ENCODE data around the gene ABHD12.
"Not testable (repeated sequence)": the region's sequence is repeated elsewhere in the genome, so short reads cannot be mapped to it uniquely, and the experiment has no call there.

ABHD12 gene

DNA sequence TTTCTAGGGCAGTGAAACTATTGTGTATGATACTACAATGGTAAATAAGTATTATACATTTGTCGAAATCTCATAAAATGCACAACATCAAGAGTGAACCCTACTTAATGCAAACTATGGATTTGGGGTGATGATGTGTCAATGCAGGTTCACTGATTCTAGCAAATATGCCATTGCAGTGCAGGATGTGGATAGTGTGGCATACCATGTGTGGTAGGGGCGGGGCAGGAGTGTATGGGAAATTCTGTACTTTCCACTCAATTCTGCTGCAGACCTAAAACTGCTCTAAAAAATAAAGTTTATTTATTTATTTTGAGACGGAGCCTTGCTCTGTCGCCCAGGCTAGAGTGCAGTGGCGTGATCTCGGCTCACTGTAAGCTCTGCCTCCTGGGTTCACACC, 44.3 kb downstream of the ABHD12 start:
- Mint-ChIP-seq H3K27me3 (no peaks in the 10 kb centered on the region), H3K9me3 (peaks cover 0 to 7% of the 10 kb centered on the region in 2 donors), H3K4me1 (peaks cover 32% of the 10 kb centered on the region), H3K27ac (no peak overlapping the region), H3K4me3 (no peak overlapping the region)
- ATAC-seq = peak; percentile 75
- DNase-seq = peak in 1 of 2 donors; percentile 18

DNA sequence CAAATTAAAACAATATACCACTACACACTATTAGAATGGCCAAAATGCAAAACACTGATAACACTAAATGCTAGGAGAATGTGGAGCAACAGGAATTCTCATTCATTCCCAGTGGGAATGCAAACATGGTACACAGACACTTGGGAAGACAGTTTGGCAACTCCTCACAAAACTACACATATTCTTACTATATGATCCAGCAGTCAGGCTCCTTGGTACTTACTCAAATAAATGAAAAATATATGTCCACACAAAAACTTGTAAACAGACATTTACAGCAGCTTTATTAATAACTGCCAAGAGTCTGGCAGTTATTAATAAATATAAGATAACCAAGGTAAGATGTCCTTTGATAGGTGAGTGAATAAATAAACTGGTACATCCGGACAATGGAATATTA, 44.9 kb downstream of the ABHD12 start:
- Mint-ChIP-seq H3K9me3 (peaks cover 0 to 7% of the 10 kb centered on the region in 2 donors), H3K27me3 (no peaks in the 10 kb centered on the region), H3K4me3 (no peak overlapping the region), H3K4me1 (peaks cover 33% of the 10 kb centered on the region), H3K27ac (no peak overlapping the region)
- ATAC-seq (no peak), DNase-seq (no peak)

DNA sequence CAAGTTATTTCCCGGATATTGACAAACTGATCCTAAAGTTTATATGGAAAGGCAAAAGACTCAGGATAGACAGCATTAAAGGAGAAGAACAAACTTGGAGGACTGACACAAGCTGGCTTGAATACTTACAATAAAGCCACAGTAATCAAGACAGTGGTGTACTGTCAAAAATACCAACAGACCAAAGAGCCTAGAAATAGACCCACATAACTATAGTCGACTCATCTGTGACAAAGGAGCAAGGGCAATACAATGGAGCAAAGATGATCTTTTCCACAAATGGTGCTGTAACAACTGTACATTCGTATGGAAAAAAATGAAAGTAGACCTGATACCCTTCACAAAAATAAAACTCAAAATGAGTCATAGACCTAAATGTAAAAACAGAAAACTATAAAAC, 46.0 kb downstream of the ABHD12 start:
- no peak overlapping the region for H3K4me3 Mint-ChIP-seq
- H3K9me3 Mint-ChIP-seq = no peaks in the 10 kb centered on the region
- ATAC-seq = no peak
- no peak for DNase-seq
- peaks cover 33% of the 10 kb centered on the region for H3K4me1 Mint-ChIP-seq
- no peak overlapping the region for H3K27ac Mint-ChIP-seq
- no peaks in the 10 kb centered on the region for H3K27me3 Mint-ChIP-seq

DNA sequence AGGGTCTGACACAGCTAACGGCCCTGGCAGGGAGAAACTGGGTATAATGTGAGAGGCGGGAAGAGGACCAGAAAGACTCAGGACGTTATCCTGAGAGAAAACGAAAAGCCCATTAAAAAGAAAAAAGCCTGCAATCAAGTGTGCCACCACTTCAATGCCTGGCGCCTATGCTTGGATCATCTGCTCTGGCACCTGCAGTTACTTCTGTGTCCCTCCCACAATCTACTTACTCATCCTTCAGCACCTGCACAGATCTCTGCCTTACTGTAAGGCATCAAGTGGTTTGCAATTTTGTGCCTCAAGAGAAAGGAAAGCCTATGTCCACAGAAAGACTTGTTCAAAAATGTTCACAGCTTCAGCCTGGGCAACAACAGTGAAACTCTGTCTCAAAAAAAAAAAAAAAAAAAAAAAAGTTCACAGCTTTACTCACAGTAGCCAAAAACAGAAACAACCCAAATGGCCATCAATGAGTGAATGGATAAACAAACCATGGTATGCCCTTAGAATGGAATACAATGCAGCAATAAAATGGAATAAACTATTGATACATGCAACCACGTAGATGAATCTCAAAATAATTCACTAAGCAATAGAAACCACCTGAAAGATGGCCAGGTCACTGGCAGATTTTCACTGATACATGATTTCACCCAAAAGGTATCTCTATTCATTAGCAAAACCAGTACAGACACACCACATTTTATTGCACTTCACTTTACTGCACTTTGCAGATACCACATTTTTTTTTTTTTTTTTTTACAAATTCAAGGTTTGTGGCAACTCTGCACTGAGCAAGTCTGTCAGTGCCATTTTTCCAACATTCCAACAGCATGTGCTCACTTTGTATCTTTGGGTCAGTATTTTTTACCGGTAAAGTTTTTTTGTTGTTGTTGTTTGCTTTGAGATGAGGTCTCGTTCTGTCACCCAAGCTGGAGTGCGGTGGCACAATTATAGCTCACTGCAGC, 48.6 kb downstream of the ABHD12 start:
- DNase-seq = no peak
- ATAC-seq = no peak
- H3K9me3 Mint-ChIP-seq = no peaks in the 10 kb centered on the region
- peaks cover 37% of the 10 kb centered on the region for H3K4me1 Mint-ChIP-seq
- H3K27ac Mint-ChIP-seq = no peak overlapping the region
- no peaks in the 10 kb centered on the region for H3K27me3 Mint-ChIP-seq
- H3K4me3 Mint-ChIP-seq = no peak overlapping the region

DNA sequence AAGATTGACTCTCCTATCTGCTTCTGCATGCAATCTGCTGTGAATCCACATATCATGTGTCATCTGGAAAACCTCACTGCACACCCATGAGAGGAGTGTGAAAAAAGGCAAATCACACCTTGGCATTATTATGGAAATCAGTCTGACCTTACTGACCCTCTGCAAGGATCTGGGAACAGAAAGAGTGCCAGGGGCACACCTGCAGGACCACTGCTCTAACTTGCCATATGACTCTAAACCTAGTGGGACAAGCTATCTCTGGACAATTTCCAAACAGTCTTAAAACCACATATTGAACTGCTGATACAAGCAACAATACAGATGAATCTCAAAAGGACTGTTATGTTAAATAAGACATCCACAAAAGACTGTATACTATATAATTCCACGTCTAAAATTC, 50.3 kb downstream of the ABHD12 start:
- Mint-ChIP-seq H3K9me3 (no peaks in the 10 kb centered on the region), H3K27me3 (no peaks in the 10 kb centered on the region), H3K27ac (no peak overlapping the region), H3K4me1 (peaks cover 27% of the 10 kb centered on the region), H3K4me3 (no peak overlapping the region)
- no peak for ATAC-seq
- no peak for DNase-seq

DNA sequence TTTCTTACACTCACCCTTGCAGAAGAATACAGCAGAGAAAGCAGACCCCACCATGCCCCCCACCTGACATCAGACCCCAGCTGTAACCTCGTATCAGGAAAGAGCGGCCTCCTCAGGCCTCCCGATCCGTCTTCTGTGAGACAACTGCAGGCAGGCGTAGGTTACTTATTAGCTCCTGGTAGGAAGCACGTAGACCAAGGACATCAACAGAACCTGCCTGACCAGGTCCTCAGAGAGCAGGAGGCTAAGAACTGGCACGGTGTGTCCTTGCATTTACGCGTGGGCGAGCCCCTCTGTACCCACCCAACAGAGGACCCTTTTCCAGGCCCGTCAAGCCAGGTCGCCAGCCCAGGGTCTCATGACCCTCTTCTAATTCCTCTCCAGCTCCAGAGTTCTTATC, 51.0 kb downstream of the ABHD12 start:
- peaks cover 20% of the 10 kb centered on the region for H3K4me1 Mint-ChIP-seq
- H3K9me3 Mint-ChIP-seq = no peaks in the 10 kb centered on the region
- ATAC-seq (no peak), DNase-seq (no peak)
- no peaks in the 10 kb centered on the region for H3K27me3 Mint-ChIP-seq
- H3K4me3 Mint-ChIP-seq = no peak overlapping the region
- H3K27ac Mint-ChIP-seq = peak overlapping the region in 1 of 2 donors; percentile 54

DNA sequence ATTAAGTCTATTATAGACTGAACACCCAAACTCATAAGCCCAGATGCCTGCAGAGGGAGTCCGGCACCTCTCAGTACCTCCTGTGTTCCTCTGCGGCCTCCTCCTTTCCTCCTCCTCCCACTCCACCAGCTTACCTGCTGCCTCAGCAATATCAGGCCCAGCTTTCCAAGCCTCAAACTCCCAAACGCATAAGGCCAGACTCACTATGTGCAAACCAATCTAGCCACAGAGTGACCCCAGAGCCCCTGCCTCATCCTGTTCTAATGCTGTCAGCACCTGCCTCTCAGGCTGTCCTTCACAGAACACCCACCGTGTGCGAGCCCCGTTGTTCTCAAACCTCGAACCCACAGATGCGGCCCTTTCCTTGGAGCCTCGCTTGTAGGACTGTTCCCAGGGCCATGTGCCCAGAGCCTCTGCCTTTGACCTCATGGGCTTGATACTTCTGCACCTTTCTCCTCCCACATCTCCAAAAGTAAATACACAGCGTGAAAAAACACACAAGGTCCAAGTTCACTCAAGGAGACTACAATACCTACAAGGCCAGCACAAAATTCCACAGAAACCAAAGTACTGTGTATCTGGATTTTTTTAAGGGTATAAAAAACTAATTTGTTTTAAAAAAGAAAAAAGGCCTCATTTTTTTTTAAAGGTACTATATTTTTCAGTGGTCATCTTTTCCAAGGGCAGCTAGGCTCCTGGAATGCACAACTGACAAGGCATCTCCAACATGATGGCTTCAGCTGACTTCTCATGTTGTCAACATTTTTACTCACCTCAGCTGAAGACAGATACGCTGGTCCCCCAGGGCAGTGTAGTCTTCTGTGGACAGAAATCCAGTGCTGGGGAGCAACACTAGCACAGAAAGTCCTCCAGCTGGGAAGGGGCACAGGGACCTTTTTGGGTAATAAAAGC, 52.3 kb downstream of the ABHD12 start:
- ATAC-seq (no peak), DNase-seq (no peak)
- Mint-ChIP-seq H3K4me1 (peaks cover 13% of the 10 kb centered on the region), H3K9me3 (no peaks in the 10 kb centered on the region), H3K27me3 (no peaks in the 10 kb centered on the region), H3K4me3 (no peak overlapping the region), H3K27ac (peak overlapping the region in 1 of 2 donors; percentile 22)

DNA sequence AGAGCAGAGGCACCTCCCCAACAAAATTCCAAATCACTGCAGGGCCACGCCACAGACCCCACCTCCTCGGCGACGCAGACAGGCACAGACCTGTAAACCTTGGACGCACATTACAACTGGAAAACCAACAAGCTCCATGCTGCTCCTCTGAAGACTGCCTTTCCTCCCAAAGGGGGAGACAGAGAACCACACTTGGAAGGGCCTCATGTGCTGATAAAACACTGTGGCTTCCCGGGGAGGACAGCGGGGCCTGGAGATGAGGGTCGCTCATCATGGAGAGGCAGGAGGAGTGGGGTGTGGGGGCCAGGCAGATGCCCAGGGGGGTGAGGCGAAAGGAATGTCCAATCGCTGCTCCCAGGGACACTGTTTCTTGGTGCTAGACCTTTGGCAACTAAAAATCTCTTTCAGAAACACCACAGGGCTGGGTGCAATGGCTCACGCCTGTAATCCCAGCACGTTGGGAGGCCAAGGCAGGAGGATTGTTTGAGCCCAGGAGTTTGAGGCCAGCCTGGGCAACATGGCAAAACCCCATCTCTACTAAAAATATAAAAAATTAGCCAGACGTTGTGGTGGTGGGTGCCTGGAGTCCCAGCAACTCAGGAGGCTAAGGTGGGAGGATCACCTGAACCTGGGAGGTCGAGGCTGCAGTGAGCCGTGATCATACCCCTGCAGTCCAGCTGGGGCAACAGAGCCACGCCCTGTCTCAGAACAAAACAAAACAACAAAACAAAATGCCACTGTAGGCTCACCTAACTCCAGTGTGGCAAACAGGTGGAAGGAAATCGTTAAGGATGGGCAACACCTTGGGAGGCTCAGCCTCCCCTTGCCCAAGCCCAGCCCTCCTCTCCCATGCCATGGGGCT, 53.8 kb downstream of the ABHD12 start:
- Mint-ChIP-seq H3K27me3 (no peaks in the 10 kb centered on the region), H3K27ac (no peak overlapping the region), H3K4me1 (peaks cover 10% of the 10 kb centered on the region), H3K9me3 (no peaks in the 10 kb centered on the region), H3K4me3 (no peak overlapping the region)
- ATAC-seq (no peak), DNase-seq (no peak)

DNA sequence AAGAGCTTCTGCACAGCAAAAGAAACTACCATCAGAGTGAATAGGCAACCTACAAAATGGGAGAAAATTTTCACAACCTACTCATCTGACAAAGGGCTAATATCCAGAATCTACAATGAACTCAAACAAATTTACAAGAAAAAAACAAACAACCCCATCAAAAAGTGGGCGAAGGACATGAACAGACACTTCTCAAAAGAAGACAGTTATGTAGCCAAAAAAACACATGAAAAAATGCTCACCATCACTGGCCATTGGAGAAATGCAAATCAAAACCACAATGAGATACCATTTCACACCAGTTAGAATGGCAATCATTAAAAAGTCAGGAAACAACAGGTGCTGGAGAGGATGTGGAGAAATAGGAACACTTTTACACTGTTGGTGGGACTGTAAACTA, 55.7 kb downstream of the ABHD12 start:
- not testable (repeated sequence) for H3K27ac Mint-ChIP-seq, H3K4me3 Mint-ChIP-seq, H3K9me3 Mint-ChIP-seq, DNase-seq, H3K27me3 Mint-ChIP-seq, H3K4me1 Mint-ChIP-seq, ATAC-seq

DNA sequence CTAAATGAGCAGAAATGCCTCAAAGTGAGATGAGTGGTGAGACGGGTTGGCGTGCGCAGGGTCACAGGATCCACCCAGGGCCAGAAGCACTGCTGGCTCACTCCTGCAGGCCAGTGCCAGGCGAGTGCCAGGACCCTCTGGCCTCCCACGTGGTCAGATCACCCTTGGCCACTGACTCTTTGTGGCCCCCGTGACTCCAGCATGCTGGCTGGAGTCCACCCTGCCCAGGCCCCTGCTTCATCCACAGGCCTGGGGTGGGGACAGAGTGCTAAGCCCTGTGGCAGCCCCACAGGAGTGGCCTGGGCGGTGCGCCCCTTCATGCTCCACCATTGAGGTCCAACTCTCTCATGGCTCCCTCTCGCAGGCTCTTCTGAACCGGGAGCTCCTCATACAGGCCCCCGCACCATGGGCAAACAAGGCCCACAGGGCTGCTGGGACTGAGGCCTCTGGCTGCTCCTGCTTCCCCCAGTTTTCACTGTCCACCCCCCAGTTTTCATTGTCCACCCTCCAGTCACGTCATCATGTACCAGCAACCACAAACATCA, 61.6 kb downstream of the ABHD12 start:
- Mint-ChIP-seq H3K4me1 (peaks cover 11% of the 10 kb centered on the region), H3K9me3 (no peaks in the 10 kb centered on the region), H3K27ac (no peak overlapping the region), H3K4me3 (no peak overlapping the region), H3K27me3 (no peaks in the 10 kb centered on the region)
- ATAC-seq (no peak), DNase-seq (no peak)

DNA sequence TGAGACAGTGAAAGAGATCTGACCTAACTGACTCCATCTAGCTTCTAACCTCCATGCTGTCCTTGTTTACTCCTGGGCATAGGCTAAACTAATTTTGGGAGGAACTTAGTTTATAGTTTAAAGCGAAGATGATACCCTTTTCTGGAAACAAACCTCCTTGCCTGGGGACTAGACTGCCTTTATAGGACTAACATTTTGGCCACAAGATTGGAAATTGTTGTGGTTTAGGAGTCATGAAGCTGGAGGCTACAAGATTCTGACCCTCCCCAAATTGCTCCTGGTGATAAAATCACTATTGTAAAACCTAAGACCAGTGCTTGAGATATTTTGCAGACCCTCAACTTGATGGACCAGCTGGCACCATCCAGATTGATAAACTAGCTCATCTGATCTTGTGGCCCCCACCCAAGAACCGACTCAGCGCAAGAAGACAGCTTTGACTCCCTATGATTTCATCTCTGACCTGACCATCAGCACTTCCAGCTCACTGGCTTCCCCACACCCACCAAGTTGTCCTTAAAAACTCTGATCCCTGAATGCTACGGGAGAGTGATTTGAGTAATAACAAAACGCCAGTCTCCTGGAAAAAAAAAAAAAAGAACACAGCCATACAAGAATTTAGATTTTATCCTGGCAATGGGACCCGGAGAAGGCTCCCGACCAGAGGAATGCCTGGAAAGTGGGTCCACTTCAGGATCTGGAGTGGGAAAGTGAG, 63.0 kb downstream of the ABHD12 start:
- H3K27me3 Mint-ChIP-seq = no peaks in the 10 kb centered on the region

DNA sequence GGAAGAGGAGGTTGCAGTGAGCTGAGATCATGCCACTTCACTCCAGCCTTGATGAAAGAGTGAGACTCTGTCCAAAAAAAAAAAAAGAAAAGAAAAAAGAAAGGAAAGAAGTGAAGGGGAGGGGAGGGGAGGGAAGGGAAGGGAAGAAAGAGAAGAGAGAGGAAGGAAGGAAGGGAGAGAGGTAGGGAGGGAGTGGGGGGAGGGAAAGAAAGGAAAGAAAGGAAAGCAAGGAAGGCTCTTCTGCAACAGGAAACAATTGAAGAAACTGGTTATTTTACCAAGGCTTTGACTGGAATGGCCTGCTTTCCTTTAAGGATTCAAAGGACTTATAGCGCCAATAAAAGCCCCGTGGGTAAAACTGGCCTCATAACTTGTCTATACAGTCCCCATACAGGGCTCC, 64.6 kb downstream of the ABHD12 start:
- Mint-ChIP-seq H3K4me3 (no peak overlapping the region), H3K27ac (no peak overlapping the region), H3K27me3 (no peaks in the 10 kb centered on the region), H3K9me3 (no peaks in the 10 kb centered on the region), H3K4me1 (peaks cover 11% of the 10 kb centered on the region)
- DNase-seq = no peak
- ATAC-seq = no peak

More for the DNA sequence above, 63.0 kb downstream of the ABHD12 start:
- Mint-ChIP-seq H3K9me3 (no peaks in the 10 kb centered on the region), H3K27ac (no peak overlapping the region), H3K4me3 (no peak overlapping the region), H3K4me1 (peaks cover 11% of the 10 kb centered on the region)
- ATAC-seq (no peak), DNase-seq (no peak)

DNA sequence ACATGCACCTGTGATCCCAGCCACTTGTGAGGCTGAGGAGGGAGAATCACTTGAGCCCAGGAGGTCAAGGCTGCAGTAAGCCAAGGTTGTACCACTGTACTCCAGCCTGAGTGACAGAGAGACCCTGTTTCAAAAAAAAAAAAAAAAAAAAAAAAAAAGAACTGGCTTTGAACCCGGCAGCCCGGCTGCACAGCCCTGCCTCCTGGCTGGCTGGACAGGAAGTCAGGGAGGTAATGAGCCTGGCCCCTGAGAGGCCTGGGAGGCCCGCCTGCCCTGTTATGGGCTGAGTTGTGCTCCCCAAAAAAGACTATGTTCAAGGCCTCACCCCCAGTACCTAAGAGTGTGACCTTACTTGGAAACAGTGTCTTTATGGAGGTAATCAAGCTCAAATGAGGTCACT, 65.6 kb downstream of the ABHD12 start:
- no peak overlapping the region for H3K4me3 Mint-ChIP-seq
- no peaks in the 10 kb centered on the region for H3K27me3 Mint-ChIP-seq
- H3K9me3 Mint-ChIP-seq = no peaks in the 10 kb centered on the region
- peaks cover 11% of the 10 kb centered on the region for H3K4me1 Mint-ChIP-seq
- DNase-seq (no peak), ATAC-seq (no peak)
- H3K27ac Mint-ChIP-seq = no peak overlapping the region

DNA sequence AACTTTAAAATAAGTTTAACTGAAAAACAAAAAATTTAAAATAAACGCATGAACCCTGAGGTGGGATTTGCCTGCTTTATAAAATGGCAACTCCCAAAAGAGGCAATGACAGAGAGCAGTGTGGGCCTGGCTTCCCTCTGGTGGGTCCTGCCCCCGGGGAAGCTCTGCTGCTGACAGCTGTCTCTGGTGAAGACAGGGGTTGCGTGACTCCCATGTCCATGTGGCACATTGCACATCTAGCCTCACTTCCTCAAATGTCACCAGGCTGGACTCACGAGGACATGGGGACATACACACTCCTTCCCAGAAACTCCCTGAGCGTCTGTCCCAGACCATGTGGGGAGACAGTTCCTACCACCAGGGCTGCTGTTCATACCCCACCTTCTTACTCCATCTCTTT, 66.2 kb downstream of the ABHD12 start:
- H3K27ac Mint-ChIP-seq = peak overlapping the region in 1 of 2 donors; percentile 53
- DNase-seq (no peak), ATAC-seq (no peak)
- H3K4me1 Mint-ChIP-seq = peaks cover 9% of the 10 kb centered on the region
- no peak overlapping the region for H3K4me3 Mint-ChIP-seq
- H3K9me3 Mint-ChIP-seq = no peaks in the 10 kb centered on the region
- no peaks in the 10 kb centered on the region for H3K27me3 Mint-ChIP-seq

Data from stimulated activated naive CD8-positive, alpha-beta T cell treated with anti-CD3 and anti-CD28 coated beads, Interleukin-15, amount 100 ng/mL, for 72 hours (primary cell).